MV-4-11 (cell line): ENCODE measurements around the gene PPP2R5D.
A peak's percentile ranks its signal among the peaks of the same experiment; 100 is the strongest.

Experiments used
- DNase-seq: peaks from one replicate; lab custom pipeline; 2025; lab: John Stamatoyannopoulos, UW

Gene PPP2R5D

GRCh38 chr6:42963855-42964605 lies 20.3 kb upstream of the PPP2R5D start:
- DNase-seq: peak; percentile 28

GRCh38 chr6:42966571-42966970 lies 17.8 kb upstream of the PPP2R5D start:
- no peak for DNase-seq

DNA sequence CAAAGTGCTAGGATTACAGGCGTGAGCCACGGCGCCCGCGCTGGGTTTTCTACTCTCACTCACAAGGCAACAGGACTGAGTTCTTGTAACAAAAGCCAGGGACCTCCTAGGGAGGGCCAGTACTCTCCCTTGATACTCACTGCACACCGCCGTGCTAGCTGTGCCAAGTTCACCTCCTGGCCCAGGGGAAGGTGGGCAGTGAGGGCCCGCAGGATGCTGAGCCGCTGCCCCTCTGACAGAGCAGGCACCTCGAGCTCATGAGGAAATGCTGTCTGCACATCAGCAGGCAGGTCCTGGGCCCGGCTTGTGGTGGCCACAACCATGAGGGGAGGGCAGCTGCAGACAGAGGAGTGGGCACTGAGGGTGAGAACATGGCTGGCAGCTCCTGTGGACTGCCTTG lies 17.1 kb upstream of the PPP2R5D start:
- no peak for DNase-seq

DNA sequence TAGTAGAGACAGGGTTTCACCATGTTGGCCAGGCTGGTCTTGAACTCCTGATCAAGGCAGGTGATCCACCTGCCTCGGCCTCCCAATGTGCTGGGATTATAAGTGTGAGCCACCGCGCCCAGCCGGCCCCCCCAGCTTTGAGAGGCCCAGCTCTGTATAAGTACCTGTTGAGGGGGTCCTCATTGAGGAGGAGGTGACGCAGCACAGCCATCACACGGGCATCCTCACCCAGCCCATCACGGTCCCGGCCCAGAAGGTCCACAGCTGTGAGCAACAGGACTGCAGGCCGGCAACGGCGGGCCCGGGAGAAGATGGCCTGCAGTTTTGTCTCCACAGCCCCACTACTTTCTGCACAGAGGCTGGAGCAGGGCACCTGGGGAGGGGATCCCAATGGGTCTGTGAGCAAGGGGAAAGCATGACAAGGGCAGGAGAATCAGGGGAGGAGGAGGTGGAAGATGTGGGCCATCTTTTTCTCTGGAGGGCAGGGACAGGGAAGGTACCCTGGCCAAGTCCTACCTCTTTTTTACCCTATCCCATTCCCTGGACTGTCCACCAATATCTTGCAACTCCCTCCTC lies 16.2 kb upstream of the PPP2R5D start:
- no peak for DNase-seq

GRCh38 chr6:42968783-42969182 lies 15.6 kb upstream of the PPP2R5D start:
- DNase-seq: no peak

GRCh38 chr6:42969431-42969830 lies 14.9 kb upstream of the PPP2R5D start:
- no peak for DNase-seq

DNA sequence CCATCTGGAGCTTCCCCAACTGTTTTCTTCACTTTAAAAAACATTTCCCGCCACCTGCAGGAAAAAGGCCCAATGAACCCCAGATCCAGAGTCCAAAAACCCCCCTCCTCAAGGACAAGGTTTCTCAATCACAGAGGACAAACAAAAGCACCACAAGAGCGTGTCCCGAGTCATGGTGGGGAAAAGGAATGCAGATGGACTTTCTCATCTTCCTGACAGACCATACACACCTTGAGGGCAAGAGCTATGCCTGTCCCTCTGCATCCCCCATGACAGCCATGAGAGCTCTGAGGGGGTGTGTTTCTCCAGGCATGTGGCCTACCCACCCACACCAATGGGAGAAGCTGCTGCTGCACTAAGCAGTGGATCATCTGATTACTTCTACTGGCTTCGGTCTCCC lies 14.4 kb upstream of the PPP2R5D start:
- no peak for DNase-seq

DNA sequence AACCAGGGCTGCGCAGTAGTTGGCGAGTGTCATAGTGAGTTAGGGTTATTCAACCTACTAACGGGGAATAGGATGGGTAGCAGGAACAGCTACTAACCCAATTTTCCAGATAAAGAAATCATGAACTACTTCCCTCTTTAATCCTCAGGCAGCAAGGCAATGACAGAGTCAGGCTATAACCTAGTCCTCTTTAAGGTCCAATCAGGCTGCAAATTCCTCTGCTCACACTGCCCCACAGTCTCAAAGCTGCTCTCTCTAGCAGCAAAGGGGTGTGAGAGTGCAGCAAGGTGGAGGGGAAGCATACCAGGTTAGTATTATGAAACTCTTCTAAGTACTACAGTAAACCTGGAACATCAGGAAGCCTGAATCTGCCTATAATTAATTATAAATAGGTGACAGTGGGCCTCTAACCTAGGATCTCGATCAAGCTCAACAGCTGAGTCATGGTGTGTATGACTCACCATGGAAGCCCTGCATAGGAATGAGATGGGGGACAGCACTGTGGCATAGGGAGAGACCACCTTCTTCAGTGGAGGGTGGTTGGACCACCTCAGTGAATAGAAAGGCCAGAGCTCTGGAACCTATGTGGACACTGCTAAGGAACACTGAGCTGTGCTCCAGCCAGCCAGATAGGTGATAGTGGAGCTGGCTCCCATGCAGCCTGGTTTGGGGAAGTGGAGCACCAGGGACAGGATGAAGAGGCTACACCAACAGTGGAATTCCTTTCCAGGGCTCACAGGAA lies 13.3 kb upstream of the PPP2R5D start:
- DNase-seq: no peak

GRCh38 chr6:42971746-42972327 lies 12.5 kb upstream of the PPP2R5D start:
- no peak for DNase-seq

- DNase-seq: no peak
Measured at GRCh38 chr6:42973926-42974325, 10.4 kb upstream of the PPP2R5D start.

- DNase-seq: no peak
Measured at GRCh38 chr6:42974919-42975505, 9.4 kb upstream of the PPP2R5D start.

- no peak for DNase-seq
Measured at GRCh38 chr6:42978487-42978838, 5.9 kb upstream of the PPP2R5D start.

- DNase-seq: peak; percentile 93
Measured at GRCh38 chr6:42978839-42979522, 5.4 kb upstream of the PPP2R5D start, which contains the start of gene PEX6. Gene PEX6 (minus strand): TSS chr6:42979181. CDS start chr6:42979150, 31 bp downstream.

DNA sequence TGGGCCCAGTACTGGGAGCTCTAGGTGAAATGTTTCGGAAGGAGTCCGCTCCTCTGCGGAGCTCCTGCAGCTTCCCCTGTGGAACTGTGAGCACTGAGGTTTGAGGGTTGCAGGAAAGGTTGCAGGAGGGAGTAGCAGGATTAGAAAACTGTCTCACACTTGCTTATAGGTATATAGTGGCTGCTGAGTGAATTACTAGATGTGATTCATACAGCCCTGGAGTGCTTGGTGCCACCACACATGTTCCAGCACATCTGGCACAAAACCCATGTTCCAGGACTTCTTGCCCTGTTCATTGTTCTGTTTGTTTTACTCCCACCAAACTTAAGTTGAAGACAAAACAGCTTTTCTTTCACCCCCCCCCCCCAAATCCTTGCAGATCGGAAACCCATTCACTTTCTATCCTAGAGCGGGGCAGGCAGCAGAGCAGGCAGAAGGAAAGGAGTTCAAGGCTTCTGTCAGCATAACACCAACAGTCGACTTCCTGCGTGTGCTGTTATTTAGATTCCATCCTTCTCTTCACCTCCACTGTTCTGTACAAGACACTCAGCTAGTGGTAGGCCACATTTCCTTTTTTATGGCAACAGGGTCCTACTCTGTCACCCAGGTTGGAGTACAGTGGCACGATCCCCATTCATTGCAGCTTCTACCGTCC lies 4.7 kb upstream of the PPP2R5D start:
- peak; percentile 54 for DNase-seq

DNA sequence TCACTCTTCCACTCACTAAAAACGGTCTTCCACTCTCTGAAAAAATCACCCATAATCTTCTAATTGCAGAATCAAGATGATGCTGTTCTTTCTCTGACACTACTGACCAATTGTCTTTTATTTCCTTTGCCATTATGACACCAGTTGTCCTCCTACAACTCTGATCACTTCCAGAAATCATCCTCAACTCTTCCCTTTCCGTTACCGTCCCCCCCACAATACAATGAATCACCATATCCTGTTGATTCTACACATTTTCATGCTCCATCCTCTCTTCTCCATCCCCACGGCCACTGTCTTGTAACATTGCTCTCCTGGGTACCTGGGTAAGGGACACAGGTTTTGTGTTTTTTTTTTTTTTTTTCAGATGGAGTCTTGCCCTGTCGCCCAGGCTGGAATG lies 2.5 kb upstream of the PPP2R5D start:
- no peak for DNase-seq

- no peak for DNase-seq
Measured at GRCh38 chr6:42984924-42985475, 630 bp downstream of the PPP2R5D start.

- no peak for DNase-seq
Measured at GRCh38 chr6:42987533-42988451, 3.4 kb downstream of the PPP2R5D start.

DNA sequence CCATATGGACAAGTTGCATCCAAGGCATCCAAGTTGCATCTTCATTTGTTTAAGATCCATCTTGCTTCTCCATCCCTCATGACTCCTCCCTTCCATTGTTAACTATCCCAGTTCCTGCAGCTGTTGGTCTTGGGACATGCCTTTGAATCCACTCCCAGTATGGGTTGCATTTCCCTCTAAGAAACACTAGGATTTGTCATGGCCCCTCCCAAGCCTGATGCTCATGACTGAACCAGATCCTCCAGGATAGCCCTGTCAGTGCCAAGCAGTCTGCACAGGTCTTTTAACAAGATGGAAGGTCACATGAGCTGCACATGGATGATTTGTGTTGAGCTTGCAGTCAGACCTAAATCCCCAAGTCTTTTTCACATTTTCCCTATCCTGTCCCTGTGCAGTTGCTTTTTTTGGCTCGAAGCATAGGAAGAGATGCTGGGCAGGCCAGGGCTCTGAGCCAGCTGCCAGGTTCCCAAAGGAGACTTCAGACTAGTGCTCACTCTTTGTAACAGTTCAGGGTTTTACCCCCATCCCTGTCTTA lies 4.2 kb downstream of the PPP2R5D start:
- DNase-seq: no peak

GRCh38 chr6:42989923-42990322 lies 5.6 kb downstream of the PPP2R5D start:
- no peak for DNase-seq

DNA sequence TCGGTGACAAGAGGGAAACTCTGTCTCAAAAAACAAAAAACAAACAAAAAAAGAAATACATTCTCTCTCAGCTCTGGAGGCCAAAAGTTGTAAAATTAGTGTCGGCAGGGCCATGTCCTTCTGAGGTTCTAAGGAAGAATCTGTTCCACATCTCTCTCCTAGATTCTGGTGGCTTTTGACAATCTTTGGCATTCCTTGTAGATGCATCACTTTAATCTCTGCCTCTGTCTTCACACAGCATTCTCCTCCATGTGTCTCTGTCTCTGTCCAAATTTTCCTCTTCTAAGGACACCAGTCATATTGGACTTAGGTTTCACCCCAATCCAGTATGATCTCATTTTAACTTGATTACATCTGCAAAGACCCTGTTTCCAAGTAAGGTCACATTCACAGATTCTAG lies 9.1 kb downstream of the PPP2R5D start:
- no peak for DNase-seq
